HG03432 (cell line): ENCODE data around the gene USF1.
A peak's percentile ranks its signal among the peaks of the same experiment; 100 is the strongest.
"Not testable (repeated sequence)": the region's sequence is repeated elsewhere in the genome, so short reads cannot be mapped to it uniquely, and the experiment has no call there.

Experiments
- ATAC-seq: cut with Tn5 transposase; IDR thresholded peaks from one replicate; pipeline ENCODE4 v1.9.1; 2021; ENCODE audit warnings: mild to moderate bottlenecking, moderate library complexity; ENCODE audit not compliant: unreplicated experiment

The USF1 gene

GRCh38 chr1:161019751-161020495 lies 25.9 kb downstream of the USF1 start:
- no peak for ATAC-seq

DNA sequence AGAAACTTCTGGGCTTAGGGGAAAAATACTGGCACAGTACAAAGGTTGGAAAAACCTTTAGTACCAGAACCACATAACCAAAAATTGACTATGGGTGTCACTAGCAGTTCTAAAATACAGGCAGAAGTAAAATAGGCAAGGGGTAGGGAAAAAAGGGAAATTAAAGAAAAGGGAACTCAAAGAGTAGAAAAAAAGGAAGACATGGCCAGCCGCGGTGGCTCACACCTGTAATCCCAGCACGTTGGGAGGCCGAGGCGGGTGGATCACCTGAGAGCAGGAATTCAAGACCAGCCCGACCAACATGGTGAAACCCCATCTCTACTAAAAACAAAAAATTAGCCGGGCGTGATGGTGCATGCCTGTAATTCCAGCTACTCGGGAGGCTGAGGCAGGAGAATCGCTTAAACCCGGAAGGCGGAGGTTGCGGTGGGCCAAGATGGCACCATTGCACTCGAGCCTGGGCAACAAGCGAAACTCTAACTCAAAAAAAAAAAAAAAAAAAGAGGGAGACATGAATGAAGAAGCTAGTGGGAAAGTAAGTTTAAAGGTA lies 26.6 kb downstream of the USF1 start:
- ATAC-seq, result not testable (repeated sequence)

GRCh38 chr1:161018631-161018930 lies 27.2 kb downstream of the USF1 start:
- no peak for ATAC-seq

- no peak for ATAC-seq
These were observed 27.8 kb downstream of the USF1 start for GRCh38 chr1:161017756-161018630.

GRCh38 chr1:161017181-161017580 lies 28.6 kb downstream of the USF1 start:
- ATAC-seq, result not testable (repeated sequence)

DNA sequence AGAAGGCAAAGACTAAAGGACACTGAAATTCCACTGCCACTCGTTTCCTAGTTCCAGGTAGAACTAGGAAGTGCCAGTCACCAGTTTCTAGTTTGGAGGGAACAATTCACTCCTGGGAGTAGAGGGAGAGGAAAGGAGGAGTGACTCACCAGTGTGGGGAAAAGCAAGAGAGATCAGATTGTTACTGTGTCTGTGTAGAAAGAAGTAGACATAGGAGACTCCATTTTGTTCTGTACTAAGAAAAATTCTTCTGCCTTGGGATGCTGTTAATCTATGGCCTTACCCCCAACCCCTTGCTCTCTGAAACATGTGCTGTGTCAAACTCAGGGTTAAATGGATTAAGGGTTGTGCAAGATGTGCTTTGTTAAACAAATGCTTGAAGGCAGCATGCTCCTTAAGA lies 29.1 kb downstream of the USF1 start:
- not testable (repeated sequence) for ATAC-seq

- ATAC-seq, result peak; percentile 94
These were observed 32.1 kb downstream of the USF1 start for GRCh38 chr1:161013488-161014230.

DNA sequence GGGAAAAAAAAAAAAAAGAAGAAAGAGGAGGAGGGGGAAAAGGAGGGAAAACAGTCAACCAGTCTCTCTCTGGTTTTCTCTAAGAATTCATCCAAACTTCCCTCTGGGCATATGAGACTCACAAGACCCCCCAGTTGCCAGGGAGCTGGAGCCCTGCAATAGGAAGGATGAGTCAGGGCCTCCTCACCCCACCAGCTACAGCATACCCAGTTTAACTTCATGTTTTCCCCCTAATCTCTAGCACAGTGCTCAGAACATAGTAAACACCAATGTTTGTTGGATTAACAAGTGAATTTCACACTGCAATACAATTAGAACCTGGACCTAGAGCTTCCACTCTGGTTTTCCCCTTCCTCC lies 32.7 kb downstream of the USF1 start:
- no peak for ATAC-seq

DNA sequence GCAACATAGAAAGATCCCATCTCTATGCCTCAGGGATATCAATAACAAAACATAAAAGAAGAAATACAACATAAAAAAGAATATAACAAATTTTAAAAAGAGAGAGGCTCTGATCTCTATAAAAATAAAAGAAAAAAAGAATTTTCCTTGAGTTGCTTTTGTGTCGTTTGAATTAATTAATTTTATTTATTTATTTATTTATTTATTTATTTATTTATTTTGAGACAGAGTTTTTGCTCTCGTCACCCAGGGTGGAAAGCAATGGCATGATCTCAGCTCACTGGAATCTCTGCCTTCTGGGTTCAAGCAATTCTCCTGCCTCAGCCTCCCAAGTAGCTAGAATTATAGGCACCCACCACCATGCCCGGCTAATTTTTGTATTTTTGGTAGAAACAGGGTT lies 33.4 kb downstream of the USF1 start:
- no peak for ATAC-seq

DNA sequence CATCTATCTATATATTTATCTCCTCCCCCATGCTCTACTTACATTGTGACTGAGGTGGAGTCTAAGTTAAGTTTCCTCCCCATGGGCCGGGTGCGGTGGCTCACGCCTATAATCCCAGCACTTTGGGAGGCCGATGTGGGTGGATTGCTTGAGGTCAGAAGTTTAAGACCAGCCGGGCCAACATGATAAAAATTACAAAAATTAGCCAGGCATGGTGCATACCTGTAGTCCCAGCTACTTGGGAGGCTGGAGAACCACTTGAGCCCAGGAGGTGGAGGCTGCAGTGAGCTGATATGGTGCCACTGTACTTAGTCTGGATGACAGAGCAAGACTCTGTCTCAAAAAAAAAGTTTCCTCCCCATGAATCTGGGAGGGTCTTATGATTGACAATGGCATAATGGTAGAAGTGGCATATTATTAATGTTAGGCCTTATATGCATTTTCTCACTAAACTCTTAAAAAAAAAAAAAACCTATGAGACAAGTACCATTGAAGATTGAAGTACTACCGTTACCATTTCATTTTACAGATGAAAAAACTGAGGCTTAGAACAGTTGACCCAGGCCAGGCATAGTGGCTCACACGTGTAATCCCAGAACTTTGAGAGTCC lies 36.1 kb downstream of the USF1 start:
- no peak for ATAC-seq

DNA sequence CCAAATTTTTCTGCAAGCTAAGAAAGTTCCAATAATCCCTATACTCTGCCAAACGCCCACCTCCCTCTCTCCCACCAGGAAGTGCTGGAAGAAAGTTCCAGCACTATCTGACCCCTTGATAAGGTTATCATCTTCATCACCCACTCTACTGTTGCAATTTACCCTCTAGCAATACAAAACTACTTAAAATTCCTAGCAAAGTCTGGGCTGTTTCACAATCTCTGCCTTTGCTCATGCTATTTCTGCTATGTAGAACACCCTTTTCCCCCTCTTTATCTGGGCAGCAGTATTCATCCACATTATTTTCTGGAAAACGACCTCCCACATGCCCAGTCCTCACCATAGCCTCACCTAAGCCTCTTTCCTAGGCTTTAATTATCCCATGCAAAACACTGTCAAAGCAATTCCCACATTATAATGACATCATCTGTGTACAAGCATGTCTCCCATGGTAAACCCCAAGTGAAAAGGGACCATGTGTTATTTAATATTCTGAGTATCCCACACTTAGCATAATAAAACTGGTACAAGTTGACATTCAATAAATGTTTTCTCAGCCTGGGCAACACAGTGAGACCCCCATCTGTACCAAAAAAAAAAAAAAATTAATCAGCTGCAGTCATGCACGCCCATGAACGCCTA lies 36.8 kb downstream of the USF1 start:
- ATAC-seq, result no peak

DNA sequence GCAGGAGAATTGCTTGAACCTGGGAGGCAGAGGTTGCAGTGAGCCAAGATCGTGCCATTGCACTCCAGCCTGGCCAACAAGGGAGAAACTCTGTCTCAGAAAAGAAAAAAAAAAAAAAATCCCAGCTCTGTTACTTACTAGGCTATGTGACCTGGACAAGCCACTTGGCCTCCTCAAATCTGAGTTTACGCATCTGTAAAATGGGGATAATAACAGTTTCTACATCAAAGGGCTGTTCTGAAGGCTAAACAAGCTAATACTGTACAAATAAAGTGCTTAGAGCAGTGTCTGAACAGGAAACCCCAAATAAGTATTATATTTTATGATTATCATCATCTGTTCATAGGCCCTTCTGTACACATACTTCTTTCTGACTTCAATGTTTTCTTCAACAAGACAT lies 38.4 kb downstream of the USF1 start:
- ATAC-seq, result no peak

DNA sequence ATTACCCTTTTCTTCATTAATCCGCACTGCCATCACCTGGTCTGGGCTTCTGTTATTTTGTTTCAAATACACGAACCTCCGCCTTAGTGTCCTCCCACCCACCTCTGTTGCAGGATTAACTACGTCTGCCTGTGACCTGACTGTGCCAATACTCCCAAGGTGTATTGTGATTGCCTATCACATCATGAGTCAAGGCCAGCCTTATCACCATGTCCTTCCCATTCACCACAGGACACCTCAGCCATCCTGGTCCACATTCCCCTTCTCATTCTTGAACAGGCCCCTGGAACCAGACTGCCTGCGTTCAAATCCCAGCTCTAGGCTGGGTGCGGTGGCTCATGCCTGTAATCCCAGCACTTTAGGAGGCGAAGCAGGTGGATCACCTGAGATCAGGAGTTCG lies 39.2 kb downstream of the USF1 start:
- no peak for ATAC-seq

- no peak for ATAC-seq
These were observed 44.3 kb downstream of the USF1 start for GRCh38 chr1:161001525-161001924.

DNA sequence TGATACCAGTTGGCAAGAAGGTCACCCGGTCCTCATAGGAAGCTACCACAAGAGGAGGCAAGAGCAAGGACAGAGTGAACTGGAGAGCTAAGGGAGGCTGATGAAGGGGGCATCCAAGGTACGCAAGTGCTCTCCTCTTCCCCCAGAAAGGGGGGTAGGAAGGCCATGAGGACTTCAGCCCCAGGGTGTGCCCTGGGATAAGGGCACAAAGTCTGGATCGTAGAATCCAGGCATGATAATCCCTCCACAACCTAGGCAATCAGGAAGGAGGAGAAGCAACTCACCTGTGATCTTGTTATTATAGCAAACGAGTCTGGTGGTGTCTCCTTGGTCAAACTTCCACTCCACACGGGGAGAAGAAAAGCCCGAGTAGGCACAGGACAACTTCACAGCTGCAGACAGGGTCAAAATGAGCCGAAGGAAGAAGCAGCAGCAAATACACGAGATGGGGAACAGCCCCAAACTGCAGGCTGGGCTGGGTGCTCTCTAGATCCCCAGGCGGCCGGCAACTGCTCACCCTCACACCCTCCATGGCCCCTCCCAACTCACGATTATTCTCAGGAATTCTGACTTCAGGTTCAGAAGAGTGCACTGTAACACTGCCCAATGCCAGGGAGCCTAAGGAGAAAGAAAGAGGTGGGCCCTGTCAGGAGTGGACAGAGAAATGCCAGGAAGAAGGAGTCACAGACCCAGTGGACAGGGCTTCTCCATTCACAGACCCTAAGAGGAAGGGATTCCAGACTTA lies 44.9 kb downstream of the USF1 start:
- ATAC-seq, result no peak

DNA sequence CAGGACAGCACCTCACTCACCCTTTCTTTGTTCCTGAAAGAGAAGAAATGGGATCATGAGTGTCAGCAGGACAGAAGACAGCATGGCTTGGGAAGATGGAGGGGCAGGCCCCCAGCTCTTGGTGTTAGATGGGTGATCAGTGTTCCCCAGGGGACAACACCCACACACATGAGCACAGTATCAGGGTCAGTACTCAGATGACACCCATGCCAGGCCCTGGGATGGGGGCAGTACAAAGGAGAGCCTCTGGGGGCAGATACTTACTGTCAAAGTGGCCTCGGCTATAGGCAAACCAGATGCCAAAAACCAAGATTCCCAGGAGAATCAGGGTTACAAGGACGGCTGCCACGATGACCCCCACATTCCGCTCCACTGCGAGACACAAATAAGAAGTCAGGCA lies 46.4 kb downstream of the USF1 start:
- ATAC-seq, result no peak

DNA sequence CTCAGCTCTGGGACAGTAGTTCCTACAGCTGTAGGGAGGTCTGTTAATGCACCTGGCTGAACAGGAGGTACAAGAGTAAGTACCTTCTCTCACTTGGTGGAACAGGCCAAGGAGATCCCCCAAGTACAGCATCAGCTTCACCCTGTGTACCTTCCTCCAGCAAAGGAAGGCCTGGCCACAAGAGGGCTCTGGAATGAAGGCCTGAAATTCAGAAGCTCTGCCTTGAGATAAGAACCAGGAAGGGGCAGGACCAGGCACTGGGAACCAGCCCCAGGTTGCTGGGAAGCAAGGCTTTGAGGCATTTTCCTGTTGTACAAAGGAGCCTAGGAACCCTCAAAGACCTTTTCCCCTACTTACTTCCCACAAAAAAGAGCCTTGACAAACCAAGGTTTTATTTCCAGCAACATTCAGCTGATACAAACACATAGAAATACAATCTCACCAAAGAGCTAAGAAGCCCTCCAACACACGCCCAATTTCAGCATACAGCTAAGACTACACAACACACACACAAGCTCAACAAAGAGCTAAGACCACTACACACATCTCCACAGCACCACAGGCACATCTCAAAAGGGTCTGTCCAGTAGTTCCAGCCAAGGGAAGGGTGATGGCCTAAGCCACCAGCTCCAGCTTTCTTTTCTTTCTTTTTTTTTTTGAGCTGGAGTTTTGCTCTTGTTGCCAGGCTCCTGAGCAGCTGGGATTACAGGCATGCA lies 48.3 kb downstream of the USF1 start:
- ATAC-seq, result peak; percentile 60

DNA sequence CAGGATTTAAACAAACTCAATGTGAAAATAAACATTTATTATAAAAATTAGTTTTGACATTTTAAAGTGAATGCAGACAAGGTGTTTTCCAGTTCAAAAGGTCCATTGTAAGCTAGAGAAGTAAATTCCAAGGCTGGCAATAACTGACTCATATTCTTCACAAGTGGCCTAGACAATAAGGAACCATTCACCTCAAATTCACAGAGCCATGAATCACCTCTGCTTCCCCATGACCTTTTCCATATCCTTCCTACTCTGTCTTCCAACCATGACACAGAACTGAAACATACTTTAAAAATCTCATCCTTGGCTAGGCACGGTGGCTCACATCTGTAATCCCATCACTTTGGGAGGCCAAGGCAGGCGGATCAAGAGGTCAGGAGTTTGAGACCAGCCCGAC lies 49.6 kb downstream of the USF1 start:
- no peak for ATAC-seq

- no peak for ATAC-seq
These were observed 52.1 kb downstream of the USF1 start for GRCh38 chr1:160993544-160994193.
